DLD1 (cell line): ENCODE results near the gene EXOC3.

Experiments used
- in situ Hi-C: cut with HindIII; loops from 2 replicates; pipeline ENCODE4 v1.10.0; 2017; ENCODE audit warnings: low sequenced_read_pairs

EXOC3 gene

GRCh38 chr5:425714-426113 lies 17.3 kb upstream of the EXOC3 start:
- in situ Hi-C loops: no loop called here

- in situ Hi-C loops: no loop called here
These were observed 16.5 kb upstream of the EXOC3 start for GRCh38 chr5:426392-426976.

GRCh38 chr5:427415-428087 lies 15.4 kb upstream of the EXOC3 start:
- in situ Hi-C loops: no loop called here

GRCh38 chr5:428219-428618 lies 14.8 kb upstream of the EXOC3 start:
- in situ Hi-C loops: no loop called here

- in situ Hi-C loops: no loop called here
These were observed 14.1 kb upstream of the EXOC3 start for GRCh38 chr5:428754-429452.

GRCh38 chr5:429453-430188 lies 13.4 kb upstream of the EXOC3 start:
- in situ Hi-C loops: no loop called here

- in situ Hi-C loops: no loop called here
These were observed 12.6 kb upstream of the EXOC3 start for GRCh38 chr5:430214-430925.

- in situ Hi-C loops: no loop called here
These were observed 11.8 kb upstream of the EXOC3 start for GRCh38 chr5:431001-431710.

- in situ Hi-C loops: no loop called here
These were observed 11.3 kb upstream of the EXOC3 start for GRCh38 chr5:431711-432050.

- in situ Hi-C loops: no loop called here
These were observed 10.6 kb upstream of the EXOC3 start for GRCh38 chr5:432201-432927.

GRCh38 chr5:432928-433791 lies 9.8 kb upstream of the EXOC3 start:
- in situ Hi-C loops: no loop called here

GRCh38 chr5:433836-434235 lies 9.1 kb upstream of the EXOC3 start:
- in situ Hi-C loops: no loop called here

- in situ Hi-C loops: no loop called here
These were observed 8.4 kb upstream of the EXOC3 start for GRCh38 chr5:434443-435146.

GRCh38 chr5:435156-435790 lies 7.7 kb upstream of the EXOC3 start:
- in situ Hi-C loops: no loop called here

- in situ Hi-C loops: no loop called here
These were observed 6.9 kb upstream of the EXOC3 start for GRCh38 chr5:435961-436640.

GRCh38 chr5:436641-436975 lies 6.4 kb upstream of the EXOC3 start:
- in situ Hi-C loops: no loop called here

- in situ Hi-C loops: no loop called here
These were observed 5.7 kb upstream of the EXOC3 start for GRCh38 chr5:437281-437771.
